ENCODE data around the gene TAF1C. TPM values are rescaled to one million over a fixed set of nuclear protein-coding genes. Genes with fewer than 3 reads are reported as not detected.
A peak's percentile ranks its signal among the peaks of the same experiment; 100 is the strongest.

The TAF1C gene
- total and polyA plus RNA-seq, 2 of the 8 experiments (the other 6 are each of a cell fraction or from before 2014, with no cell fraction given): 44.6 to 63.8 TPM

GRCh38 chr16:84137287-84137686 is 49.6 kb downstream of the TAF1C start:
- Histone ChIP-seq H3K9ac (replicated peaks in 1 of 4; ENCODE audit: extremely low read depth in 1 of 4, low read depth in 3 of 4, low read length in 3 of 4) (no peak overlapping the region), H2AFZ (ENCODE audit: low read length) (no peak overlapping the region), H3K4me2 (ENCODE audit: insufficient read depth in 1 of 2, low read depth in 2 of 2, low read length in 2 of 2) (no peak overlapping the region), H3K79me2 (ENCODE audit: control insufficient read depth in 1 of 2, insufficient read depth in 2 of 2, low read length in 2 of 2) (peaks cover 0 to 90% of the 10 kb centered on the region in 2 experiments; a peak in 3 of 4 replicates), H3K27me3 (replicated peaks in 1 of 4; ENCODE audit: control insufficient read depth in 3 of 4, extremely low read depth in 1 of 4, insufficient read depth in 3 of 4, low read length in 3 of 4) (no peaks in the 10 kb centered on the region), H3K23me2 (ENCODE audit: low read depth, low read length) (no peaks in the 10 kb centered on the region), H3K4me1 (replicated peaks in 1 of 4; ENCODE audit: control insufficient read depth in 3 of 4, insufficient read depth in 4 of 4, low read length in 3 of 4) (peaks cover 11 to 25% (median 20%) of the 10 kb centered on the region in 4 experiments), H4K8ac (ENCODE audit: extremely low read depth, insufficient read depth, low read length) (no peak overlapping the region), H2BK12ac (ENCODE audit: low read depth, low read length) (no peak overlapping the region), H3K18ac (ENCODE audit: extremely low read depth, low read length) (peak overlapping the region; percentile 13; the same call in 1 of the 2 replicates), H2BK120ac (replicated peaks; ENCODE audit: low read depth, low read length) (no peak overlapping the region), H4K91ac (replicated peaks; ENCODE audit: insufficient read length, low read length) (no peak overlapping the region), H3K4ac (replicated peaks; ENCODE audit: insufficient read length, low read depth, low read length) (no peak overlapping the region), H3K36me3 (ENCODE audit: control insufficient read depth in 2 of 4, insufficient read depth in 4 of 4, low read length in 3 of 4) (no peaks in the 10 kb centered on the region), H3K56ac (replicated peaks; ENCODE audit: insufficient read length, low read depth, low read length) (no peak overlapping the region), H2BK15ac (ENCODE audit: low read length) (no peak overlapping the region), H3K23ac (ENCODE audit: insufficient read length) (no peak overlapping the region), H3K14ac (ENCODE audit: insufficient read length) (no peak overlapping the region), H3K79me1 (ENCODE audit: low read depth, low read length) (peaks cover 15% of the 10 kb centered on the region), H3K27ac (ENCODE audit: low read depth, low read length) (no peak overlapping the region), H4K20me1 (replicated peaks in 1 of 2; ENCODE audit: control insufficient read depth in 1 of 2, insufficient read depth in 2 of 2, low read length in 2 of 2) (peaks cover 3 to 15% of the 10 kb centered on the region in 2 experiments), H2BK20ac (ENCODE audit: low read length) (no peak overlapping the region), H3K4me3 (ENCODE audit: extremely low read depth in 1 of 4, insufficient read depth in 2 of 4, low read depth in 3 of 4, low read length in 4 of 4) (no peak overlapping the region), H2BK5ac (ENCODE audit: low read depth, low read length) (peak overlapping the region; percentile 44), H2AK5ac (ENCODE audit: low read depth, low read length) (no peak overlapping the region), H4K5ac (ENCODE audit: insufficient read length, low read depth, low read length) (no peak overlapping the region), H3K9me3 (ENCODE audit: insufficient read depth in 2 of 2, low read depth in 1 of 2, low read length in 1 of 2) (no peaks in the 10 kb centered on the region)
- ChIA-PET POLR2A (ENCODE audit: partially characterized antibody) (interaction anchor here (1.4 kb wide), 1 partner anchor 20 kb away, joined by 4 read pairs; the partner anchor contains the start of gene MBTPS1), CTCF (ENCODE audit: partially characterized antibody) (interaction anchor here (0.6 to 3.8 kb wide), 7 partner anchors 17 to 53 kb away, joined by 3 to 18 read pairs (median 5); partner anchors contain the start of gene MBTPS1)
- FAIRE-seq (no peak), DNase-seq (ENCODE audit: low read depth in 1 of 2, low spot score in 2 of 2) (no peak)
- WGBS, 2 experiments (ENCODE audit: extremely low coverage in 1 of 2, insufficient coverage in 1 of 2, insufficient read length in 1 of 2, insufficient replicate concordance in 2 of 2, low coverage in 1 of 2, low lambda C conversion rate in 2 of 2, missing lambda C conversion rate in 1 of 2): 90% methylated on average over 8 of the region's 8 CpGs; no CpG with 5 or more reads in 1 of the 2 experiments
- no peak for TF ChIP-seq EZH2 (IDR thresholded peaks at IDR 0.05; ENCODE audit: low read depth, low read length, severe bottlenecking)
- TF ChIP-seq BRCA1 (IDR thresholded peaks at IDR 0.05; ENCODE audit: low read depth, low read length): no peak
- no peak for TF ChIP-seq MAFK (IDR thresholded peaks at IDR 0.05; ENCODE audit: low read depth, low read length)
- TF ChIP-seq CHD1 (IDR thresholded peaks at IDR 0.05; ENCODE audit: low read depth, low read length): no peak
- TF ChIP-seq TCF12 (IDR thresholded peaks at IDR 0.05; ENCODE audit: low read depth, low read length): no peak
- no peak for TF ChIP-seq TAF7 (optimal IDR thresholded peaks at IDR 0.05; ENCODE audit: borderline replicate concordance, low read depth, low read length)
- TF ChIP-seq POLR2A (IDR thresholded peaks at IDR 0.05; ENCODE audit: control extremely low read depth in 1 of 2, low read depth in 2 of 2, low read length in 2 of 2): no peak
- TF ChIP-seq ATF3 (IDR thresholded peaks at IDR 0.05; ENCODE audit: insufficient read depth, low read depth, low read length): no peak
- no peak for TF ChIP-seq SIN3A (conservative IDR thresholded peaks at IDR 0.05 in 1 of 2, IDR thresholded peaks at IDR 0.05 in 1 of 2; ENCODE audit: low read depth in 1 of 2, low read length in 2 of 2)
- TF ChIP-seq SP4 (IDR thresholded peaks at IDR 0.05; ENCODE audit: low read length): no peak
- TF ChIP-seq TAF1 (IDR thresholded peaks at IDR 0.05; ENCODE audit: low read depth, low read length): no peak
